IPS-15b (cell line): Measurements from ENCODE around the gene TTLL7.

Experiments
- H3K27me3 ChIP-seq: one replicate; pipeline ENCODE4 v1.6.1; 2013; ENCODE audit warnings: low read length; ENCODE audit not compliant: control insufficient read depth, insufficient read depth
- H3K36me3 ChIP-seq: one replicate; pipeline ENCODE4 v1.6.1; 2013; ENCODE audit warnings: low read length; ENCODE audit not compliant: control insufficient read depth, insufficient read depth
- H3K4me1 ChIP-seq: one replicate; pipeline ENCODE4 v1.6.1; 2013; ENCODE audit warnings: mild to moderate bottlenecking, low read length; ENCODE audit not compliant: control insufficient read depth, insufficient read depth
- H3K4me3 ChIP-seq: one replicate; pipeline ENCODE4 v1.5.1; 2013; ENCODE audit warnings: low read depth, low read length
- H3K9ac ChIP-seq: one replicate; pipeline ENCODE4 v1.6.1; 2013; ENCODE audit warnings: low read depth, mild to moderate bottlenecking, low read length
- H3K9me3 ChIP-seq: one replicate; pipeline ENCODE4 v1.6.1; 2013; ENCODE audit warnings: mild to moderate bottlenecking, low read length; ENCODE audit not compliant: control insufficient read depth, insufficient read depth

Gene TTLL7

DNA sequence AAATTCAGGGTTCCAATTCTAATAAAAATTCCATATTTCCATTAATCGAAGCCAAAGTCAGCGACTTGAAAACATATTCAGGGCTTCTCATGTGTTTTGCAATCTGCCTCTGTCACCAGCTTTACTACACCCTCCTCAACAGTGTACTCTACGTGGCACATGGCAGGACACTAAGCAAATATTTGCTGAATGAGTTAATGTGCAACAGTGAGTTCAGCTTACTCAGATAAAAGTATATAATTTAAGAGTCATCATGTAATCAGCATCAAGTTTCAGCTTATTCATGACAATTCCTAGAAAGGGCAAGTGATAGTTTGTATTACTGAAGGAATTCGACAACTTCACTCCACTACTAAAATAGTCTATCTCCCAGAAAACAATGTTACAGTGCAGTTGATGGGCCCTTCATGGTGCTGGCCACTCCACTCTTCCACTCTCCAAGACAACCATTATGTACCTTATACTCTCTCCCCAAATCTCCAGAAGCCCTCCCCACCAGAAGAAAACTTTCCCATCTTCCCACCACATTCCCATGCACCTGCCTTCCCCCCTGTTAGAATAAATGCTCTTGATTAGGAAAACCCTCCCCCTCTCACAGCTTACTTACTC lies 97.3 kb downstream of the TTLL7 start:
- Histone ChIP-seq H3K9me3 (no peaks in the 10 kb centered on the region), H3K36me3 (no peaks in the 10 kb centered on the region), H3K4me1 (no peaks in the 10 kb centered on the region), H3K9ac (no peak overlapping the region), H3K4me3 (no peak overlapping the region), H3K27me3 (no peaks in the 10 kb centered on the region)

DNA sequence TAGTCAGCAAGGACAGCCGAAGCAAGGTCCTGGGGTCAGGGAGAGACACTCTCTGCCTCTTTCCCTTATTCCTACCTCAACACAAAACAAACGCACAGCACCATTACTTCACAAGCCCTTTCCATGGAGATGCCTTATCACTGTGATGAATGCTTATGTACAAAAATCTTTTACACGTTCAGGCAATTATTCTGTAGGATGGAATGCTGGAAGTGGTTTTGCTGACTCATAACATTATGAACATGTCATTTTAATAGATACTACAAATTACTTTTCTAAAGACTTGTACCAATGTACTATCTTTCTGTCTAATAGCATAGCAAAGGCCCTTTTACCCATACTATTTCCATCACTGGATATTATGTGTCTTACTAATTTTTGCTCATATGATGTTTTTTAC lies 98.4 kb downstream of the TTLL7 start:
- Histone ChIP-seq H3K9ac (no peak overlapping the region), H3K27me3 (no peaks in the 10 kb centered on the region), H3K36me3 (no peaks in the 10 kb centered on the region), H3K4me3 (no peak overlapping the region), H3K4me1 (no peaks in the 10 kb centered on the region), H3K9me3 (no peaks in the 10 kb centered on the region)

DNA sequence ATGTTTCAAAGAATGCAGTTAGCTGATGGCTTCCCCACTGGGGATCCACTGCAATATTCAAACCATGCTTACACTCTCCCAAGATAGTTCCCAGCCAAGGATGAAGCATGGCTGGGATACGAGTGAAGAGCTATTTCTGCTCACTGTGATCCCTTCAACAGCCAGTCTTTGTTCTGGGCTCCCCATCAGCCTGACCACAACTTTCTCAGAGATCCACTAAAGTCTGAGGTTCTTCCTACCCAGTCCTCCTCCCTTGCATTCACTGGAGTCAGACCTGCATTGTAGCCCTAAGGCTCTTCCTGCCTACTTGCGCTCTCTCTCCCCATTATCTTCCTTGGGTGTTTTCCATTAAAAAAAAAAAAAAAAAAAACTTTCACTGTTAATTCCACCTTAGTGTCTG lies 101.4 kb downstream of the TTLL7 start:
- Histone ChIP-seq H3K4me3 (no peak overlapping the region), H3K4me1 (no peaks in the 10 kb centered on the region), H3K9ac (no peak overlapping the region), H3K27me3 (no peaks in the 10 kb centered on the region), H3K9me3 (no peaks in the 10 kb centered on the region), H3K36me3 (no peaks in the 10 kb centered on the region)

DNA sequence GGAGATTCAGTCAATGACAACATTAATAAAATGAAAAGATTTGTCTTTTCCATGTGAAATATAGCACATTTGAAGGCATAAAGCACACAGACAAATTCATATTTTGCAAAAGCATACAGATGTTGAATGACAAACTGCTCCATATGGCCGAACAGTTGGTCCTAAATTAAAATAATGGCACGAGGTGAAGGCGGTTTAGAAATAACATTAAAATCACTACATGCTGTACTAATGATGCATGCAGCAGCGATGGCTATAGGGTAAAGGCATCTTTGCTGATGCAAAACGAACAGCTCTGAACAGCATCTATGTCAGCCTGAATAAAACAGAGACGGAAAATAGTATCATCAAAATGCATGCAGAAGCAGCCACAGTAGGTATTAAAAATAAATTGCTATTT lies 102.6 kb downstream of the TTLL7 start:
- Histone ChIP-seq H3K9ac (no peak overlapping the region), H3K27me3 (no peaks in the 10 kb centered on the region), H3K9me3 (no peaks in the 10 kb centered on the region)

DNA sequence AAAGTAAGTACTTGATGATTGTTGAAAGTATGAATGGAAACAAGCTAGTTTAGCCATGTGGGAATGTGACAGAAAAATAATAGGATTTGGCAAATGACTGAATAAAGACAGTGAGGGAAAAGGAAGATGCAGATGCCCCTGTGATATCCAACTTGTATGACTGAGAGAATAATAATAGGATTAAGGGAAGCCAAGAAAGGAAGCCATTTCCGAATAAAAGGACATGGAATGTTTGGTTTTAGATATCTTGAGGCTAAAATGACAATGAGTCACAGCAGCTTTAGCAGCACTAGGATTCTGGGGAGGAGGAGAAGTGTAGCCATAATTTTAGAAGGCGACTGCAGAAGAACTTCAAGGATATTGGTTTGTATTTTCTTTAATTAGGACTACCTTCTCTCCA lies 109.2 kb downstream of the TTLL7 start:
- H3K4me3 ChIP-seq, result no peak overlapping the region
- H3K4me1 ChIP-seq, result no peaks in the 10 kb centered on the region
- H3K36me3 ChIP-seq, result no peaks in the 10 kb centered on the region
- no peaks in the 10 kb centered on the region for H3K27me3 ChIP-seq
- no peaks in the 10 kb centered on the region for H3K9me3 ChIP-seq
- no peak overlapping the region for H3K9ac ChIP-seq

More for the DNA sequence above, 102.6 kb downstream of the TTLL7 start:
- Histone ChIP-seq H3K36me3 (no peaks in the 10 kb centered on the region), H3K4me1 (no peaks in the 10 kb centered on the region), H3K4me3 (no peak overlapping the region)

DNA sequence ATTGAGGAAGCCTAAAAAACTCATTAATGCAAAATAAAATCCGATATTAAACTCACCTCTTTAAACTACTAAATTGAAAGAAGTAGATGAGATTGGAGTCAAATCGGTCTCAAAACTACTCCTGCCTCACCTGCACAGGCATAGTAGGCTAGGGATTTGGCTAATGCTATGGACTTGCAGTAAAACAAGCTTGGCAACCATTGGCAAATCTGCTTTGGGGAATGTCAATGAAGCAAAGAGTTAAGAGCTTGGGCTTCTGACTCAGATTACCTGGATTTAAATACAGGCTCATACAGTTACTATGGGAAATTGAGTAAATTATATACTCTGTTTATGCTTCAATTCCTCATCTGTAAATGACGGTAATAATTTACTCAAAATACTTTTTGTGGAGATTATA lies 111.4 kb downstream of the TTLL7 start:
- Histone ChIP-seq H3K4me1 (no peaks in the 10 kb centered on the region), H3K27me3 (no peaks in the 10 kb centered on the region), H3K9ac (no peak overlapping the region), H3K9me3 (no peaks in the 10 kb centered on the region), H3K36me3 (no peaks in the 10 kb centered on the region), H3K4me3 (no peak overlapping the region)

DNA sequence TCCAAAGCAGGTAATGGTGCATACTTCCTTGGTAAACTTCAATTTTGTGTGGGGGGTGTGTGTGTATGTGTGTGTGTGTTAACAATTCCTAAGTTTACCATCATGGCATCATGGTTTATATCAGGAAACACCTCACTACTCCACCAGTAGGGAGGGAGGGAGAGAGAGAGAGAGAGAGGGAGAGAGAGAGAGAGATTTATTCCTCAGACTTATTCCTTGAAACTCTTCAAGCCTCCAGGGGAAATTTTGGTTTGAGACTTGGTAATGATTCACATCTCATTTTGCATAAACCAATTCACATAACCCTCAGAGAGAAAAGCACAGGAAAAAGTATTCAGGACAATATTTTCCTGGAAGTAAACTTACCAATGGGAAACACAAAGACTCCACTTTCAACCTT lies 115.0 kb downstream of the TTLL7 start:
- Histone ChIP-seq H3K36me3 (no peaks in the 10 kb centered on the region), H3K4me1 (no peaks in the 10 kb centered on the region), H3K27me3 (no peaks in the 10 kb centered on the region), H3K4me3 (no peak overlapping the region), H3K9me3 (no peaks in the 10 kb centered on the region), H3K9ac (no peak overlapping the region)

DNA sequence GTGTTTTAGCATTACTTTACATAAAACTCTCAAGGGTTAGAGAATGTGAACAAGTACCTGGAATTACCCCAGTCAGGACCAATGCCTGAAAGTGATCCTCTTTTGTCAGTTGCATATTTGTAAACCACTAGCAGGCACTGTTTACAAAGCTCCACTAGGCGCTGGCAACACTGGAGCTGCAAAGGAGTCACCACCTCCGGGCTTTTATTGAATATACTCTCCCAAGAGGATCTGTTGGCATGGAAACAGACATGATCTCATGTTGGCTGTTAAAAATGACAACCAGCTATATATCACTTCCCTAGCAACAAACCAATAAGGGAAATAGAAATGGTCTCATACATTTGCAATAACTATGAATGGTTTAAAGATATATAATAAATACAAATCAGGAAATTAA lies 116.0 kb downstream of the TTLL7 start:
- Histone ChIP-seq H3K27me3 (no peaks in the 10 kb centered on the region), H3K4me1 (no peaks in the 10 kb centered on the region), H3K36me3 (no peaks in the 10 kb centered on the region), H3K9me3 (no peaks in the 10 kb centered on the region), H3K9ac (no peak overlapping the region), H3K4me3 (no peak overlapping the region)

DNA sequence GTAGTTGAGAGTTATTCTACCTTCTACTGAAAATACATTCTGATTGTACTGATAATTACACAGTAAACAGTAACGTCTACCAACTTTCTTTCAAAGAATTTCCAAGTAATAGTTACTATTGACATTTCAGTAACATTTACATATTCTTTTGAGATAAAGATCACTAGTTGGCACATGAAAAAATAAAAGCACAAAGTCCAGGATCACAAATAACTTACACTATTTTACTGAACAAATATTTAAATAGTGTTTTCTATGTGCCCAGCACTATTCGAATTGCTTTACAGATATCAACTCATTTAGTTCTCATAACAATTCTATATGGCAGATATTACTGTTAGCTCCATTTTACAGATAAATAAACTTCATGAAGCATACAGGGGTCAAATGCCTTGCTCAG lies 126.4 kb downstream of the TTLL7 start:
- Histone ChIP-seq H3K36me3 (no peaks in the 10 kb centered on the region), H3K9me3 (no peaks in the 10 kb centered on the region), H3K4me3 (no peak overlapping the region), H3K4me1 (no peaks in the 10 kb centered on the region), H3K27me3 (no peaks in the 10 kb centered on the region), H3K9ac (no peak overlapping the region)

DNA sequence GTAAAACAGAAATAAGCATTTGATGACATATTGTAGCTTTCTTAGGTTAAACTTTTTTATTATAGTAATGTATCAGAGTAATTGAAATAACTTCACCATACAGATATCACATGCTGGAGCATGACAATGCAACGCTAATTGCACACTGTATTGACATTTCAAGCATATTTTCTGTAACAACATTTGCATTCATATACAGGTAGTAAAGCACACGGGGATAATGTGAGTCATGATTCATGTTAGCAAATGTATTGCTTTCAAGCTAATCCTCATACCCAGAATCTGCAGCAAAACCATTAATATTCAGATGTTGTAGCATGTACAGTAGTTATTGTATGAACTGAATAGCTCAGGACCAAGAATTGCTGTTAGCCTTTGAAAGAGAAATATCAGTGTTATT lies 133.9 kb downstream of the TTLL7 start:
- Histone ChIP-seq H3K4me3 (no peak overlapping the region), H3K4me1 (no peaks in the 10 kb centered on the region), H3K9me3 (no peaks in the 10 kb centered on the region), H3K27me3 (peaks cover 9% of the 10 kb centered on the region), H3K36me3 (no peaks in the 10 kb centered on the region), H3K9ac (no peak overlapping the region)

DNA sequence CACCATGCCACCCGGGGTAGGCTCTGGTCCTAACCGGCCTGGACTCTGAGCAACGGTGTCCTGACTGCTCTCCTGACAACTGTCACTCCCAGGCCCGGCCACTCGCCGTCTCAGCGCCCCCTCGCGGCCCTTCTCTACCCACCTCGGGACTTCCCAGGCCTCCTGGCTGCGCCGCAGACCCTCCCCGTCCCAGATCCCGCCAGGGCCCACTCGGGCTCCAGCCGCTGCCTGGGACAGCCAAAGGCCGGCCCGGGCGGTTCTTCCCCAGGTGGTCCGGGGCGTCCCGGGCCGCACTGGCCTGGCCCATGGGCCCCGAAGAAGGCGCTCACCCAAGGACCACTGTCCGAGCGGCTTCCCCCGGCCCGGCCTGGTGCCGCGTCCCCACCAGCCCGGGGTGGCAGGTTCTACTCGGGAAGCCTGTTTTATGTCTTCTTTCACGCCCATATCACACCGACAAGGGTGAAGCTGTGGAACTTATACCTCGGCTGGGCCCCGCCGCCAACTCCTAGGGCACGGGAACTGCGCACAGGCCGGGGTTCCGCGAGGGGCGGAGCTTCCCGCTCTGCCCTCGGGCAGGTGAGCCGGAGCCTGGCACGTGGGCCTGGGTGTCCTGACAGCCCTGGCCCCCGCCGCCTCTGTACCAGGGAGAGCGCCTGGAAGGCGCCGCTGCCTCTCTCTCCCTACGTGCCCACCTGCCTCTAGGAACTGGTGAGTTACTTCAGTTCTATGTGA lies 138.3 kb downstream of the TTLL7 start:
- peak overlapping the region; percentile 30 for H3K9ac ChIP-seq
- no peaks in the 10 kb centered on the region for H3K36me3 ChIP-seq
- H3K27me3 ChIP-seq, result peaks cover 9% of the 10 kb centered on the region
- H3K9me3 ChIP-seq, result no peaks in the 10 kb centered on the region
- H3K4me3 ChIP-seq, result peak overlapping the region; percentile 60
- no peaks in the 10 kb centered on the region for H3K4me1 ChIP-seq

DNA sequence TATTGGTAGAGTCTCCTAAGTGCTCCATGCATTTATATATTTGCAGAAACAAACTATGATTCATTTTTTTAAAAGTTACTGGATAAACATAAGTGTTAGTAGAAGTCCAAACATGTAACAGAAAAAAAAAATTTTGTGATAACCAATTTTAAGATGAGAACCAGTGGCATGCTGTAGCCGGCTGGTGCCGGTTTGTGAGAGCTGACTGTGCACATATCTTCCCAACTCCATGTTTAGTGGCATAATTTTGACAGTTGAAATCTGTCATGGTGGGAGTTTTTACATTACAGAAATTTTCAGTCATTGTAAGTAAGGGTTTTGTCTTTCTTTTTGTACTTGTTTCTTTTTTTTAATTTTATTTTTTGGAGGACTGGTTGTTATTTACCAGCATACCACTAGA lies 141.2 kb downstream of the TTLL7 start:
- no peaks in the 10 kb centered on the region for H3K36me3 ChIP-seq
- peaks cover 9% of the 10 kb centered on the region for H3K27me3 ChIP-seq
- no peaks in the 10 kb centered on the region for H3K9me3 ChIP-seq
- H3K4me3 ChIP-seq, result no peak overlapping the region
- H3K9ac ChIP-seq, result no peak overlapping the region
- no peaks in the 10 kb centered on the region for H3K4me1 ChIP-seq
